ENCODE measurements around the gene ZFAND3.

ZFAND3 gene

DNA sequence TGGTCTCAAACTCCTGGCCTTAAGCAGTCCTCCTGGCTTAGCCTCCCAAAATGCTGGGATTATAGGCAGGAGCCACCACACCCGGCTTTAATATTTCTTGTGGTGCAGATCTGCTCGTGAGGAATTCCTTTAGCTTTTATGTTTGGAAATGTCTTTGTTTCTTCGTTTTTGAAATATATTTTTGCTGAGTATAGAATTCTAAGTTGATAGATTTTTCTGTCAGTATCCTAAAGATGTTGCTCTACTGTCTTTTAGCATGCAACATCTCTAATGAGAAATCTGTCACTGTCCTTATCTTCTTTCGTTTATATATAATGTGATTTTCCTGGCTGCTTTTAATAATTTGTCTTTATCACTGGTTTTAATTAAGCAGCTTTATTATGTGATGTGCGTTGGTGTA lies 75.1 kb downstream of the ZFAND3 start:
- Histone ChIP-seq H3F3A (ENCODE audit: insufficient read depth, low read length) (no peaks in the 10 kb centered on the region), H3K27ac (ENCODE audit: low read depth, low read length, poor library complexity, severe bottlenecking) (no peak overlapping the region), H3K9ac (ENCODE audit: low read length) (no peak overlapping the region), H3K36me3 (ENCODE audit: insufficient read depth, low read length) (no peaks in the 10 kb centered on the region), H3K79me2 (ENCODE audit: insufficient read depth, low read length) (0 out of 2 replicates have a peak, but pooled peaks cover 5% of the 10 kb centered on the region), H3K4me2 (ENCODE audit: low read length) (no peak overlapping the region), H2AFZ (ENCODE audit: low read length) (no peak overlapping the region), H3K27me3 (ENCODE audit: insufficient read depth, low read length) (no peaks in the 10 kb centered on the region), H3K9me2 (ENCODE audit: low read depth, low read length) (no peaks in the 10 kb centered on the region), H3K4me3 (ENCODE audit: low read depth, low read length, poor library complexity, severe bottlenecking) (no peak overlapping the region), H4K20me1 (ENCODE audit: insufficient read depth, low read length) (no peaks in the 10 kb centered on the region), H3K9me3 (ENCODE audit: low read length) (no peaks in the 10 kb centered on the region; the same call in 1 of the 2 replicates), H3K4me1 (ENCODE audit: insufficient read depth, low read length, severe bottlenecking) (no peaks in the 10 kb centered on the region)
- TF ChIP-seq, protein P1, sequence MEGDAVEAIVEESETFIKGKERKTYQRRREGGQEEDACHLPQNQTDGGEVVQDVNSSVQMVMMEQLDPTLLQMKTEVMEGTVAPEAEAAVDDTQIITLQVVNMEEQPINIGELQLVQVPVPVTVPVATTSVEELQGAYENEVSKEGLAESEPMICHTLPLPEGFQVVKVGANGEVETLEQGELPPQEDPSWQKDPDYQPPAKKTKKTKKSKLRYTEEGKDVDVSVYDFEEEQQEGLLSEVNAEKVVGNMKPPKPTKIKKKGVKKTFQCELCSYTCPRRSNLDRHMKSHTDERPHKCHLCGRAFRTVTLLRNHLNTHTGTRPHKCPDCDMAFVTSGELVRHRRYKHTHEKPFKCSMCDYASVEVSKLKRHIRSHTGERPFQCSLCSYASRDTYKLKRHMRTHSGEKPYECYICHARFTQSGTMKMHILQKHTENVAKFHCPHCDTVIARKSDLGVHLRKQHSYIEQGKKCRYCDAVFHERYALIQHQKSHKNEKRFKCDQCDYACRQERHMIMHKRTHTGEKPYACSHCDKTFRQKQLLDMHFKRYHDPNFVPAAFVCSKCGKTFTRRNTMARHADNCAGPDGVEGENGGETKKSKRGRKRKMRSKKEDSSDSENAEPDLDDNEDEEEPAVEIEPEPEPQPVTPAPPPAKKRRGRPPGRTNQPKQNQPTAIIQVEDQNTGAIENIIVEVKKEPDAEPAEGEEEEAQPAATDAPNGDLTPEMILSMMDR (IDR thresholded peaks at IDR 0.05; ENCODE audit: low read length) = no peak
- TF ChIP-seq EZH2 (IDR thresholded peaks at IDR 0.05; ENCODE audit: borderline replicate concordance, low read length) = no peak

DNA sequence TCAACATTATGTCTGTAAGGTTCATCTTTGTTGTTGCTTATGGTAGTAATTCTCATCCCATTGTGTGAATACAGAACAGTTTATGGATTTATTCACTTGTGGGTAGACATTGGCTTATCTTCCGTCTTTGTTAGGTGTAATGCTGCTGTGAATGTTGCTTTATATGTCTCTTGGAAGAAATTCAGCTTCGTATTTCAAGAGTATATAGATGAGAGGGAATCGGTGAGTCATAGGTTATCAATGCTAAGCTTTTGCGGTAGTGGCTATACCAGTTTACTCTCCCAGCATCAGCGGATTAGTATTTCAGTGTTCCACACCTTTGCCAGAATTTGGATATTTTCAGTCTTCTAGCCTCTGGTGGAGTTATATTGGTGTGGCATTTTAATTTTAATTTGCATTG lies 77.8 kb downstream of the ZFAND3 start:
- no peak overlapping the region for H3K27ac ChIP-seq (ENCODE audit: low read depth, low read length, poor library complexity, severe bottlenecking)
- no peaks in the 10 kb centered on the region for H3F3A ChIP-seq (ENCODE audit: insufficient read depth, low read length)
- no peaks in the 10 kb centered on the region for H3K9me2 ChIP-seq (ENCODE audit: low read depth, low read length)
- H3K4me1 ChIP-seq (ENCODE audit: insufficient read depth, low read length, severe bottlenecking) = no peaks in the 10 kb centered on the region
- H4K20me1 ChIP-seq (ENCODE audit: insufficient read depth, low read length) = no peaks in the 10 kb centered on the region
- H3K4me2 ChIP-seq (ENCODE audit: low read length) = no peak overlapping the region
- no peaks in the 10 kb centered on the region; the same call in 1 of the 2 replicates for H3K9me3 ChIP-seq (ENCODE audit: low read length)
- H3K27me3 ChIP-seq (ENCODE audit: insufficient read depth, low read length) = no peaks in the 10 kb centered on the region
- no peak overlapping the region for H2AFZ ChIP-seq (ENCODE audit: low read length)
- H3K9ac ChIP-seq (ENCODE audit: low read length) = no peak overlapping the region
- H3K4me3 ChIP-seq (ENCODE audit: low read depth, low read length, poor library complexity, severe bottlenecking) = no peak overlapping the region
- H3K36me3 ChIP-seq (ENCODE audit: insufficient read depth, low read length) = no peaks in the 10 kb centered on the region
- TF ChIP-seq EZH2 (IDR thresholded peaks at IDR 0.05; ENCODE audit: borderline replicate concordance, low read length) = no peak
- TF ChIP-seq, protein P1 (IDR thresholded peaks at IDR 0.05; ENCODE audit: low read length) = no peak
- 0 out of 2 replicates have a peak, but pooled peaks cover 5% of the 10 kb centered on the region for H3K79me2 ChIP-seq (ENCODE audit: insufficient read depth, low read length)

DNA sequence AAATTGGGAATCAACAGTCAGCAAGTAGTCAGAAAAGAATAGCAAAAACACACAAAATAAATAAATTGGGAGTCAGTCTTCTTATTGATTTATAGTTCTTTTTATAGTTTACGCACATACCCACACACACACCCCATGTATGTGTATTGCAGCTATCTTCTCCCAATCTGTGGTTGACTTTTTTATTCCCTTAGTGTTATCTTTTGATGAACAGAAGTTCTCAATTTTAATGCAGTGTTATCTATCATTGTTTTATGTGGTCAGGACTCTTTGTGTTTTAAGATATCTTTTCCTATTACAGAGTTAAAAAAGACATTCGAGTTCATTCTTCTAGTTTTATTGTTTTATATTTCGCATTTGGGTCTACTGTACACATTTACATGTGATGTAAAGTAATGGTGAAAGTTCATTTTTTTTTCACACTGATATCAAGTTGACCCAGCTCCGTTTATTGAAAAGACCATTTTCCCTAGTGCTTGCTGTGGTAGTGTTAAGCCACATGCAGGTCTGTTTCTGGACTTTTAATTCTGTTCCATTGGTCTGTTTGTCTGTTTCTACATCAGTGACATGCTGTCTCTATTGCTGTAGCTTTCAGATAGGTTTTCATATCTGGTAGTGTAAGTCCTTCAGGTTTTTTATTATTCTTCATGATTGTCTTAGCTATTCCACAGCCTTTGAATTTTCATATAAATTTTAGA lies 78.4 kb downstream of the ZFAND3 start:
- Histone ChIP-seq H3K9me2 (ENCODE audit: low read depth, low read length) (no peaks in the 10 kb centered on the region), H3K4me1 (ENCODE audit: insufficient read depth, low read length, severe bottlenecking) (no peaks in the 10 kb centered on the region), H3K9ac (ENCODE audit: low read length) (no peak overlapping the region), H3K27me3 (ENCODE audit: insufficient read depth, low read length) (no peaks in the 10 kb centered on the region), H3K79me2 (ENCODE audit: insufficient read depth, low read length) (0 out of 2 replicates have a peak, but pooled peaks cover 5% of the 10 kb centered on the region), H3K36me3 (ENCODE audit: insufficient read depth, low read length) (no peaks in the 10 kb centered on the region), H3K27ac (ENCODE audit: low read depth, low read length, poor library complexity, severe bottlenecking) (no peak overlapping the region), H3K9me3 (ENCODE audit: low read length) (no peaks in the 10 kb centered on the region; the same call in 1 of the 2 replicates), H2AFZ (ENCODE audit: low read length) (no peak overlapping the region), H3F3A (ENCODE audit: insufficient read depth, low read length) (no peaks in the 10 kb centered on the region), H4K20me1 (ENCODE audit: insufficient read depth, low read length) (no peaks in the 10 kb centered on the region), H3K4me3 (ENCODE audit: low read depth, low read length, poor library complexity, severe bottlenecking) (no peak overlapping the region), H3K4me2 (ENCODE audit: low read length) (no peak overlapping the region)
- TF ChIP-seq EZH2 (IDR thresholded peaks at IDR 0.05; ENCODE audit: borderline replicate concordance, low read length) = no peak
- TF ChIP-seq, protein P1 (IDR thresholded peaks at IDR 0.05; ENCODE audit: low read length) = no peak

Data from OCI-LY1 (cell line).